Neural cell (in vitro differentiated cells): Measurements from ENCODE around the gene LRMDA.

Experiments used
- EZH2 ChIP-seq: fragments of 200-600, 300-800 bp; shearing (Covaris generic), sonication (generic); IDR thresholded peaks from 2 replicates; pipeline ENCODE4 v1.6.1; 2014; ENCODE audit warnings: antibody characterized with exemption, low read length, borderline replicate concordance, mild to moderate bottlenecking; ENCODE audit not compliant: insufficient read depth, poor library complexity, severe bottlenecking
- SMC3 ChIP-seq: fragments of 450-650 bp; conservative IDR thresholded peaks from 2 replicates; pipeline ENCODE4 v1.6.1; 2014; ENCODE audit warnings: antibody characterized with exemption, mild to moderate bottlenecking, moderate library complexity; ENCODE audit not compliant: poor library complexity
- TF ChIP-seq, protein P1 (sequence below): fragments of 450-650 bp; IDR thresholded peaks from 2 replicates; pipeline ENCODE4 v1.5.1; 2014; ENCODE audit warnings: antibody characterized with exemption, mild to moderate bottlenecking, moderate library complexity; ENCODE audit not compliant: poor library complexity, severe bottlenecking

DNA sequence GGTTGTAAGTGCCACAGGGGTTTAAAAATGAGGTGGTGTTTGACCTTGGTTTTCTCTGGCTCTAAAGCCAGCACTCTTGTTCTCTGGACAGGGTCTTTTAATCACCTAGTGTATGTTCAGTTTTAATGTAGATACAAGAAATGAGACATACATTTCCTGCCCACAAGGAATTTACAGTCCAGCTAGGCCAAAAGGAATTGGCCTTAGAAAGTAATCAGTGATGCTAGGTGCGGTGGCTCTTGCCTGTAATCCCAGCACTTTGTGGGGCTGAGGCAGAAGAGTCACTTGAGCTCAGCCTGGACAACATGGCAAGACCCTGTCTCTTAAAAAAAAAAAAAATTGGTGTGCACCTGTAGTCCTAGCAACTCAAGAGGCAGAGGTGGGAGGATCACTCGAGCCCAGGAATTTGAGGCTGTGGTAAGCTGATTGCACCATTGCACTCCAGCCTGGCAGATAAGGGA is 100.2 kb downstream of the LRMDA start:
- no peak for TF ChIP-seq SMC3
- TF ChIP-seq, protein P1, sequence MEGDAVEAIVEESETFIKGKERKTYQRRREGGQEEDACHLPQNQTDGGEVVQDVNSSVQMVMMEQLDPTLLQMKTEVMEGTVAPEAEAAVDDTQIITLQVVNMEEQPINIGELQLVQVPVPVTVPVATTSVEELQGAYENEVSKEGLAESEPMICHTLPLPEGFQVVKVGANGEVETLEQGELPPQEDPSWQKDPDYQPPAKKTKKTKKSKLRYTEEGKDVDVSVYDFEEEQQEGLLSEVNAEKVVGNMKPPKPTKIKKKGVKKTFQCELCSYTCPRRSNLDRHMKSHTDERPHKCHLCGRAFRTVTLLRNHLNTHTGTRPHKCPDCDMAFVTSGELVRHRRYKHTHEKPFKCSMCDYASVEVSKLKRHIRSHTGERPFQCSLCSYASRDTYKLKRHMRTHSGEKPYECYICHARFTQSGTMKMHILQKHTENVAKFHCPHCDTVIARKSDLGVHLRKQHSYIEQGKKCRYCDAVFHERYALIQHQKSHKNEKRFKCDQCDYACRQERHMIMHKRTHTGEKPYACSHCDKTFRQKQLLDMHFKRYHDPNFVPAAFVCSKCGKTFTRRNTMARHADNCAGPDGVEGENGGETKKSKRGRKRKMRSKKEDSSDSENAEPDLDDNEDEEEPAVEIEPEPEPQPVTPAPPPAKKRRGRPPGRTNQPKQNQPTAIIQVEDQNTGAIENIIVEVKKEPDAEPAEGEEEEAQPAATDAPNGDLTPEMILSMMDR, result no peak
- TF ChIP-seq EZH2, result no peak
